HepG2 (cell line): ENCODE measurements around the gene CKAP2.

Experiments
- BCL6 ChIP-seq: IDR thresholded peaks from 2 replicates; pipeline ENCODE4 v1.6.1; 2016; ENCODE audit warnings: missing genetic modification reagents, missing compliant biosample characterization
- JUND ChIP-seq: sonication (generic); formaldehyde crosslinking; IDR thresholded peaks from 2 replicates; pipeline ENCODE4 v1.8.0; 2022; ENCODE audit warnings: mild to moderate bottlenecking, missing genetic modification reagents
- TF ChIP-seq, protein P1 (sequence below): sonication (generic); formaldehyde crosslinking; IDR thresholded peaks from 2 replicates; pipeline ENCODE4 v1.5.0; 2020; ENCODE audit warnings: mild to moderate bottlenecking, missing genetic modification reagents, moderate library complexity

- no peak for TF ChIP-seq JUND (CRISPR knock-in tag)
- TF ChIP-seq BCL6 (CRISPR knock-in tag), result no peak
- TF ChIP-seq, protein P1, sequence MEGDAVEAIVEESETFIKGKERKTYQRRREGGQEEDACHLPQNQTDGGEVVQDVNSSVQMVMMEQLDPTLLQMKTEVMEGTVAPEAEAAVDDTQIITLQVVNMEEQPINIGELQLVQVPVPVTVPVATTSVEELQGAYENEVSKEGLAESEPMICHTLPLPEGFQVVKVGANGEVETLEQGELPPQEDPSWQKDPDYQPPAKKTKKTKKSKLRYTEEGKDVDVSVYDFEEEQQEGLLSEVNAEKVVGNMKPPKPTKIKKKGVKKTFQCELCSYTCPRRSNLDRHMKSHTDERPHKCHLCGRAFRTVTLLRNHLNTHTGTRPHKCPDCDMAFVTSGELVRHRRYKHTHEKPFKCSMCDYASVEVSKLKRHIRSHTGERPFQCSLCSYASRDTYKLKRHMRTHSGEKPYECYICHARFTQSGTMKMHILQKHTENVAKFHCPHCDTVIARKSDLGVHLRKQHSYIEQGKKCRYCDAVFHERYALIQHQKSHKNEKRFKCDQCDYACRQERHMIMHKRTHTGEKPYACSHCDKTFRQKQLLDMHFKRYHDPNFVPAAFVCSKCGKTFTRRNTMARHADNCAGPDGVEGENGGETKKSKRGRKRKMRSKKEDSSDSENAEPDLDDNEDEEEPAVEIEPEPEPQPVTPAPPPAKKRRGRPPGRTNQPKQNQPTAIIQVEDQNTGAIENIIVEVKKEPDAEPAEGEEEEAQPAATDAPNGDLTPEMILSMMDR (CRISPR knock-in tag), result no peak
These were observed 43.1 kb upstream of the CKAP2 start for GRCh38 chr13:52412128-52412527.
